ENCODE results near the gene FABP1. TPM values are rescaled to one million over a fixed set of nuclear protein-coding genes. Genes with fewer than 3 reads are reported as not detected.

The FABP1 gene
- total and polyA plus RNA-seq, 2 of the 4 experiments (the other 2 are of a cell fraction): not detected

GRCh38 chr2:88097192-88097591, 30.7 kb downstream of the FABP1 start:
- no peak overlapping the region for H2AK5ac ChIP-seq (ENCODE audit: low read depth, low read length)
- no peaks in the 10 kb centered on the region for H4K20me1 ChIP-seq (ENCODE audit: insufficient read depth, low read length)
- in situ Hi-C loops (cut with MboI; ENCODE audit: low sequenced_read_pairs) (no loop called here), dilution Hi-C loops (cut with HindIII; ENCODE audit: low sequenced_read_pairs, unreplicated experiment) (no loop called here), intact Hi-C loops (cut with micrococcal nuclease) (no loop called here)
- ATAC-seq (ENCODE audit: low read depth) (no peak), DNase-seq (no peak)
- H3K9ac ChIP-seq (ENCODE audit: low read depth, low read length): no peak overlapping the region
- H3K36me3 ChIP-seq (ENCODE audit: control insufficient read depth, insufficient read depth, low read length): no peaks in the 10 kb centered on the region
- no peak overlapping the region for H2BK120ac ChIP-seq (ENCODE audit: low read depth, low read length)
- H3K14ac ChIP-seq (replicated peaks; ENCODE audit: low read depth, low read length): no peak overlapping the region
- BruUV-seq (replicated peaks): no TSS peak
- no peaks in the 10 kb centered on the region for H3K79me1 ChIP-seq (ENCODE audit: low read depth in 1 of 2, low read length in 2 of 2)
- H3K4me2 ChIP-seq (ENCODE audit: low read depth, low read length): no peak overlapping the region
- CTCF ChIA-PET: no interaction called here
- no peak overlapping the region for H2BK20ac ChIP-seq (ENCODE audit: low read depth, low read length)
- no peak overlapping the region for H3K56ac ChIP-seq (ENCODE audit: extremely low read depth, insufficient read depth, low read length)
- TF ChIP-seq NFE2L2 (IDR thresholded peaks at IDR 0.05; ENCODE audit: low read depth, low read length) (no peak), CTCF (conservative IDR thresholded peaks at IDR 0.05; ENCODE audit: low read depth, low read length) (no peak), RFX5 (IDR thresholded peaks at IDR 0.05; ENCODE audit: low read depth, low read length) (no peak), ELK1 (IDR thresholded peaks at IDR 0.05; ENCODE audit: borderline replicate concordance, low read depth, low read length) (no peak), USF2 (IDR thresholded peaks at IDR 0.05; ENCODE audit: low read depth, low read length) (no peak), MAZ (IDR thresholded peaks at IDR 0.05; ENCODE audit: borderline replicate concordance, low read depth, low read length) (no peak), MXI1 (IDR thresholded peaks at IDR 0.05; ENCODE audit: borderline replicate concordance, low read depth, low read length) (no peak), SMC3 (IDR thresholded peaks at IDR 0.05; ENCODE audit: low read depth, low read length) (no peak), RAD21 (IDR thresholded peaks at IDR 0.05; ENCODE audit: low read length) (no peak), POLR2A (IDR thresholded peaks at IDR 0.05; ENCODE audit: low read depth, low read length) (no peak), RCOR1 (IDR thresholded peaks at IDR 0.05; ENCODE audit: insufficient replicate concordance, low read length) (no peak), CEBPB (IDR thresholded peaks at IDR 0.05; ENCODE audit: low read depth, low read length) (no peak), CHD1 (IDR thresholded peaks at IDR 0.05; ENCODE audit: low read depth, low read length) (no peak), MAFK (IDR thresholded peaks at IDR 0.05; ENCODE audit: low read depth, low read length) (no peak), FOS (IDR thresholded peaks at IDR 0.05; ENCODE audit: low read depth, low read length) (no peak), BHLHE40 (IDR thresholded peaks at IDR 0.05; ENCODE audit: low read depth, low read length) (no peak)
- no peaks in the 10 kb centered on the region for H3K4me1 ChIP-seq (ENCODE audit: control insufficient read depth, insufficient read depth, low read length)
- H3K18ac ChIP-seq (ENCODE audit: low read depth, low read length): no peak overlapping the region
- H2AK9ac ChIP-seq (replicated peaks; ENCODE audit: low read depth, low read length, poor library complexity): no peak overlapping the region
- H3K27me3 ChIP-seq (ENCODE audit: control insufficient read depth, insufficient read depth, low read length): peaks cover 15% of the 10 kb centered on the region
- H2AFZ ChIP-seq (replicated peaks; ENCODE audit: low read length, poor library complexity): no peak overlapping the region
- H3K27ac ChIP-seq (ENCODE audit: insufficient read depth, low read length): no peak overlapping the region
- POLR2A ChIA-PET (ENCODE audit: unreplicated experiment): no interaction called here
- no peak overlapping the region for H4K8ac ChIP-seq (ENCODE audit: low read depth in 2 of 2, low read length in 2 of 2)
- no peak overlapping the region for H3K23ac ChIP-seq (ENCODE audit: low read depth, low read length)
- H3K4ac ChIP-seq (ENCODE audit: low read depth, low read length): no peak overlapping the region
- H3K4me3 ChIP-seq (ENCODE audit: insufficient read depth, low read depth, low read length): no peak overlapping the region
- H3K9me1 ChIP-seq (ENCODE audit: insufficient read depth, low read length): no peaks in the 10 kb centered on the region; the same call in 1 of the 2 replicates
- no peak overlapping the region for H4K5ac ChIP-seq (ENCODE audit: low read depth, low read length)
- no peak overlapping the region for H2BK5ac ChIP-seq (ENCODE audit: low read depth, low read length, poor library complexity, severe bottlenecking)
- no peak overlapping the region for H4K91ac ChIP-seq (ENCODE audit: insufficient read depth, low read depth, low read length)
- H2BK15ac ChIP-seq (ENCODE audit: low read depth, low read length): no peak overlapping the region
- 33% methylated on average over 1 of the region's 3 CpGs; no CpG with 5 or more reads in 1 of the 2 experiments for WGBS, 2 experiments (ENCODE audit: extremely low coverage in 2 of 2, insufficient read length in 1 of 2)
- H3K9me3 ChIP-seq (ENCODE audit: control insufficient read depth, insufficient read depth, low read length): no peaks in the 10 kb centered on the region

Data from IMR-90 (cell line).